Head of caudate nucleus (tissue), 42 donors: Measurements from ENCODE around the gene DOCK2.

ENCODE experiments used
- DNase-seq, 42 donors: peaks; one replicate each; pipeline versions ENCODE4 v3.0.0 to v3.0.0-alpha.2; 2020 to 2021; ENCODE audit warnings: mixed read lengths in 7 of 42
- intact Hi-C: fragments of 100-400 bp; cut with DNase I; formaldehyde crosslinking; loops from one replicate; pipeline ENCODE4 v1.15.0; 2022

DOCK2 gene

GRCh38 chr5:169974121-169974770, 337.2 kb downstream of the DOCK2 start:
- intact Hi-C loops = no loop called here
- DNase-seq = no peak

GRCh38 chr5:169978714-169979113, 341.6 kb downstream of the DOCK2 start:
- peak in 24 of 42 donors; percentile 9 to 71 (median 30) for DNase-seq
- intact Hi-C loops = no loop called here

- DNase-seq = peak in 3 of 42 donors; percentile 4 to 52 (median 15)
- intact Hi-C loops = loop anchor here (5.0 kb wide), 1 partner anchor 278 kb away; no protein-coding TSS in a partner anchor
Observed at GRCh38 chr5:169979871-169980270, 342.8 kb downstream of the DOCK2 start.

GRCh38 chr5:169980418-169981053, 343.5 kb downstream of the DOCK2 start, which contains the start of gene INSYN2B:
TSS of gene INSYN2B (minus strand) at chr5:169980495. CDS start at chr5:169883898, 96,597 bp downstream.
- peak; percentile 58 to 97 (median 88) for DNase-seq
- intact Hi-C loops = loop anchor here (5.0 kb wide), 1 partner anchor 278 kb away; no protein-coding TSS in a partner anchor

- intact Hi-C loops = no loop called here
- no peak for DNase-seq
Observed at GRCh38 chr5:169988206-169988605, 351.1 kb downstream of the DOCK2 start.

GRCh38 chr5:169988947-169989346, 351.9 kb downstream of the DOCK2 start:
- no peak for DNase-seq
- intact Hi-C loops = no loop called here

- intact Hi-C loops = no loop called here
- no peak for DNase-seq
Observed at GRCh38 chr5:169989365-169989764, 352.3 kb downstream of the DOCK2 start.

GRCh38 chr5:169991115-169991869, 354.2 kb downstream of the DOCK2 start:
- no peak for DNase-seq
- intact Hi-C loops = no loop called here

GRCh38 chr5:169992789-169993484, 355.9 kb downstream of the DOCK2 start:
- no peak for DNase-seq
- intact Hi-C loops = no loop called here

- intact Hi-C loops = no loop called here
- DNase-seq = no peak
Observed at GRCh38 chr5:169993485-169993790, 356.4 kb downstream of the DOCK2 start.

GRCh38 chr5:169997798-169998197, 360.7 kb downstream of the DOCK2 start:
- no peak for DNase-seq
- intact Hi-C loops = no loop called here

- intact Hi-C loops = no loop called here
Observed at GRCh38 chr5:169999621-170000020, 362.5 kb downstream of the DOCK2 start.

GRCh38 chr5:170000155-170000554, 363.1 kb downstream of the DOCK2 start:
- intact Hi-C loops = no loop called here
- no peak for DNase-seq

More at GRCh38 chr5:169999621-170000020, 362.5 kb downstream of the DOCK2 start:
- no peak for DNase-seq

GRCh38 chr5:170006021-170006420, 368.9 kb downstream of the DOCK2 start:
- intact Hi-C loops = no loop called here
- DNase-seq = no peak

GRCh38 chr5:170008376-170008775, 371.3 kb downstream of the DOCK2 start:
- intact Hi-C loops = no loop called here
- DNase-seq = no peak

GRCh38 chr5:170010595-170010994, 373.5 kb downstream of the DOCK2 start:
- peak in 4 of 42 donors; percentile 5 to 21 (median 6) for DNase-seq
- intact Hi-C loops = no loop called here

- intact Hi-C loops = no loop called here
- DNase-seq = no peak
Observed at GRCh38 chr5:170011751-170012150, 374.7 kb downstream of the DOCK2 start.

- DNase-seq = no peak
- intact Hi-C loops = no loop called here
Observed at GRCh38 chr5:170012622-170013021, 375.5 kb downstream of the DOCK2 start.

GRCh38 chr5:170020423-170020822, 383.3 kb downstream of the DOCK2 start:
- intact Hi-C loops = no loop called here
- DNase-seq = no peak

- intact Hi-C loops = no loop called here
- DNase-seq = no peak
Observed at GRCh38 chr5:170021506-170021905, 384.4 kb downstream of the DOCK2 start.
